Activated CD8-positive, alpha-beta memory T cell treated with anti-CD3 and anti-CD28 coated beads, Interleukin-2, amount 50 U/mL, for 4 hours (primary cell): Measurements from ENCODE around the gene RPL10A.
A peak's percentile ranks its signal among the peaks of the same experiment; 100 is the strongest.

Source experiments
- DNase-seq: peaks from one replicate; pipeline ENCODE4 v3.0.0-alpha.2; 2020

The RPL10A gene

GRCh38 chr6:35493307-35493983, 25.2 kb downstream of the RPL10A start:
- no peak for DNase-seq

- DNase-seq: no peak
These were observed 26.0 kb downstream of the RPL10A start for GRCh38 chr6:35494161-35494563.

GRCh38 chr6:35495258-35496035, 27.2 kb downstream of the RPL10A start:
- DNase-seq: no peak

- DNase-seq: no peak
These were observed 28.0 kb downstream of the RPL10A start for GRCh38 chr6:35496036-35496840.

- DNase-seq: peak; percentile 56
These were observed 28.8 kb downstream of the RPL10A start, which contains the start of gene TEAD3 for GRCh38 chr6:35496841-35497570. TSS of gene TEAD3 (minus strand) at chr6:35497079.

- peak; percentile 49 for DNase-seq
These were observed 29.6 kb downstream of the RPL10A start for GRCh38 chr6:35497571-35498421.

- DNase-seq: no peak
These were observed 30.3 kb downstream of the RPL10A start for GRCh38 chr6:35498422-35499067.

GRCh38 chr6:35499372-35499771, 31.2 kb downstream of the RPL10A start:
- DNase-seq: no peak

GRCh38 chr6:35500782-35501181, 32.6 kb downstream of the RPL10A start:
- DNase-seq: no peak

GRCh38 chr6:35501784-35502183, 33.6 kb downstream of the RPL10A start:
- DNase-seq: no peak

- DNase-seq: no peak
These were observed 35.3 kb downstream of the RPL10A start for GRCh38 chr6:35503534-35503933.

GRCh38 chr6:35505999-35506412, 37.8 kb downstream of the RPL10A start:
- DNase-seq: no peak

GRCh38 chr6:35506536-35506935, 38.3 kb downstream of the RPL10A start:
- no peak for DNase-seq

- no peak for DNase-seq
These were observed 39.0 kb downstream of the RPL10A start for GRCh38 chr6:35507221-35507620.

GRCh38 chr6:35508027-35508426, 39.8 kb downstream of the RPL10A start:
- DNase-seq: no peak

GRCh38 chr6:35508542-35508941, 40.3 kb downstream of the RPL10A start:
- no peak for DNase-seq

GRCh38 chr6:35510916-35511561, 42.8 kb downstream of the RPL10A start:
- DNase-seq: no peak

- no peak for DNase-seq
These were observed 43.4 kb downstream of the RPL10A start for GRCh38 chr6:35511562-35511941.

- DNase-seq: no peak
These were observed 43.8 kb downstream of the RPL10A start for GRCh38 chr6:35512006-35512405.

- no peak for DNase-seq
These were observed 44.5 kb downstream of the RPL10A start, which contains the start of gene TULP1 for GRCh38 chr6:35512740-35513139. TSS of gene TULP1 (minus strand) at chr6:35512896. CDS start at chr6:35512858, 38 bp downstream.

GRCh38 chr6:35514587-35514986, 46.4 kb downstream of the RPL10A start:
- DNase-seq: no peak
